Dedifferentiated amniotic fluid mesenchymal stem cell (primary cell): ENCODE measurements around the gene MCC.

Experiments
- DNase-seq: peaks from one replicate; pipeline ENCODE4 v3.0.0-alpha.2; 2016; ENCODE audit errors: extremely low spot score

The MCC gene

DNA sequence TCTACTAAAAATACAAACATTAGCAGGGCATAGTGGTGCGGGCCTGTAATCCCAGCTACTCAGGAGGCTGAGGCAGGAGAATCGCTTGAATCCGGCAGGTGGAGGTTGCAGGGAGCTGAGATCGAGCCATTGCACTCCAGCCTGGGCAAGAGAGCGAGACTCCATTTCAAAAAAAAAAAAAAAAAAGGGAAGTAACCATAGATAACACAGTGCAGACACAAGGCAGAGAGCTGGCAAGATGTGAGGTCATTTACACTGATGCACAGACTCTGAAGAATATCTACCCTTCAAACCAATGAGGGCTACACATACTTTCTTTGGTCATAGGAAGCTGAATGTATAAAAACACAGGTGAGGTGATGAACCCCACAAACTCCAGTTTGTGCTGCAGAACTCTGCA is 379.8 kb downstream of the MCC start:
- no peak for DNase-seq

DNA sequence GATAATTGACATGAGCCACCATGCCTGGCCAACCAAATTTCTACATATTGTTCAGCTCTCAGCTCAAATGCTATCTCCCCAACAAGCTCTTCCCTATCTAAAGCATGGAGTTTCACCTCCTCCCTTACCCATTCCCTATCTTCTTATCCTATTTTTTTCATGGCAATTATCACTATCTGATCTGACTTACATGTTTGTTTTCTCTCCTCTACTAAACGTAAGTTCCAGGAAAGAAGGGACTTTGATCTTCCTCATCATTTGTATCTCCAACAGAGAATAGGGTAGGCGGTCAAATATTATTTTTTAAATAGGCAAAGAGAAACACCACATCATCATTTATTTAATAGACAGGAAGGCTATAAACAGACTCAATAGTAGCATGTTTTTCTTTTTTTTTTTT is 381.4 kb downstream of the MCC start:
- DNase-seq = no peak

DNA sequence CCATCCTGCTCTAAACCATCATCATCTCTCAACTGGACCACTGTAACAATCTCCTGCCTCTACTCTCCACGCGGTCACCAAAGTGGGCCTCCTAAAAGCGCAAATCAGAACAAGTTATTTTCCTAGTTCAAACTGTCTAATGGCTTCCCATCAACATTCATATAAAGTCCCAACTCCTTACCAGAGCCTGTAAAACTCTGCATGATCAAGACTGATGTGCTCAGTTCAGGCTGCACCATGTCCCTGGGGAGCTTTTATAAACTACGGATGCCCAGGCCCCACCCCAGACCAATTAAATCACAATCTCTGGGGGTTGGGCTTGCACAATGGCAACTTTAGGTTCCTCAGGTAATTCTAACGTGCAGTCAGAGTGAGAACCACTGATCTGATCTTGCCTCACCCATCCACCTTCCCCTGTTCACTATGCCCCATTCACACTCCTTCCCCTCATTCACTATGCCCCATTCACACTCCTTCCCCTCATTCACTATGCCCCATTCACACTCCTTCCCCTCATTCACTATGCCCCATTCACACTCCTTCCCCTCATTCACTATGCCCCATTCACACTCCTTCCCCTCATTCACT is 382.5 kb downstream of the MCC start:
- no peak for DNase-seq

DNA sequence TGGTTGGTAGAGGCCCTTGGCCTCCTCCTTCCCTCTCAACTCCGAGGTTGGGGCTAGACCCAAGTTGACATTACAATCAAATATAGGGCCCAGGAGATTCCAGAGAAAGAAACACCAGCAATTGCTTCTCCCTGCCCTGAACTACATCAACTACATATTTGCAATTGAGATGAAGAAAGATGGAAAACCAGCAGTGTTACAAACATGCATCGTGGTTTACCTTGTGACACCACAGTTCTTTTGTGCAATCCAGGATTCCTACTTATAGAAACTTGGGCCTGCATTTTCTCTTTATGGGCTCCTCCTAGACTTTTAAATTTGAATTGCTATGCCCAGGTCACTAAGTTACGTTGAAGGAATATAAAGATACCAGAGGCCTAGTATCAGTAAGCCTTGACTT is 384.9 kb downstream of the MCC start:
- DNase-seq = no peak

DNA sequence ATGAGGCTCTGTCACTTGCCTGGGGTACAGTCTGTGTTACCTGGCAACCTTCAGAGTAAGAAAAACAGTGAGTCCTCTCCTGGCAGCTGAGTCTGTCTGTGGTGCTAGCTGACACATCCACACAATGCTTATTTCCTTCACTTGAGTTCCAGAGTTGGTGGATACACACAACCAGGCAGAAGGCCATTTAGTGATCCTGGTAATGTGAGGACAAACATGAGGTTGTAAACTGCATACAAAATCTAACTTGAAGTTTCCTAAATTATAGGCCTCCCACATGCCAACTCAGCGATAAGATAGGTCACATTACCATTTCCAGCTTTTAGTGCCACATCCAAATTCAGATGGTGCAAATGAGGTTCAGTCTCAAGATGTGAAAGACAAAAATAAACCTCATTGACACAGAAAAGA is 386.1 kb downstream of the MCC start:
- no peak for DNase-seq

DNA sequence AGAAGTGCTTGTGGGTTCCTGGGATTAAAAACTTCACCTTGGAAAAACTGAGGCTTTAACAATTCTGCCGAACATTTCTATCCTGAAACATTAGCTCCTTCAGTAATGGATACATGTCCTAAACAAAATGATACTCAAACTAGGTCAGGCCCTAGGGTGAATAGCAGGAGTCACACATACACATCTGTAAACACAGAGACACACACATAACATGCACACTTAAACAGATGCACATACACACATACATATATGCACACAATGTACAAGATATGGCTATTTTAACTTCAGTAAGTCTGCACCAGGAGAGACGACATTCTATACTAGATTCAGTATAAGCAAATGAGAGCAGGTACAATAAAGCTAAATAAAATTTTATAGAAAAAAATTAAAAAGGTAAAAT is 387.3 kb downstream of the MCC start:
- no peak for DNase-seq

DNA sequence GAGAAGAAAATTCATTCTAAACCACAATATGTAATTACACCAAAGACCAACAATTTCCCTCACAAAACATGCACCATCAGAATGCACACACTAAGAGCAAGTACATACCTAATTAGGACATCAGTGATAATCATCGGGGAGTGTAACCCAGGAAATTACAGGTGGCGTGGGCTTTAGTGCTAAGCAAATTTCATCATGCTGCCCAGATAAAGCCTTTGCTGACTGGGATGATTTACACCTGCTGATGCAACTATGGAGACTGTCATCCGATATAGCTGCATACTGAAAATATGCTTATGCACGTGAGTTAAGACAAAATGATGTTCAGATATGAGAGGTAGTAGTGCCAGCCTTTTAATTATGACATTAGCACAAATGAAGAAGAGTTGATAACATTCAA is 388.4 kb downstream of the MCC start:
- no peak for DNase-seq

DNA sequence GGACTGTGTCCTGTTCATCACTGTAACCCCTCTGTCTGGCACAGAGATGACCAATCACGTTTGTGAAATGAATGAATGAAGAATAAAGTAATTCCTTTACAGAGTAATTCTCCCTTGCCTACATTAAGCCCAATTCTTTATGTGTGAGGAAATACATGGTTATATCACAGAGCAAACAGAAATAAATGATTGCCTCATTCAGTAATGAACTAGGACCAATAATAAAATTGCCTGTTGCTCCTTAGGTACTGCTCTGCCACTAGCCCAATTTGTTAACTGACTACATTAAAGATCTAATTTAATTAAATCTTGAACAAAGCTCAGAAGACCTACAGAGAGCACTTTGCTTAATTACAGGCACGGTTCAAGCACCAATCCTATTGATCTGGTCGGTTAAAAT is 389.9 kb downstream of the MCC start:
- no peak for DNase-seq

DNA sequence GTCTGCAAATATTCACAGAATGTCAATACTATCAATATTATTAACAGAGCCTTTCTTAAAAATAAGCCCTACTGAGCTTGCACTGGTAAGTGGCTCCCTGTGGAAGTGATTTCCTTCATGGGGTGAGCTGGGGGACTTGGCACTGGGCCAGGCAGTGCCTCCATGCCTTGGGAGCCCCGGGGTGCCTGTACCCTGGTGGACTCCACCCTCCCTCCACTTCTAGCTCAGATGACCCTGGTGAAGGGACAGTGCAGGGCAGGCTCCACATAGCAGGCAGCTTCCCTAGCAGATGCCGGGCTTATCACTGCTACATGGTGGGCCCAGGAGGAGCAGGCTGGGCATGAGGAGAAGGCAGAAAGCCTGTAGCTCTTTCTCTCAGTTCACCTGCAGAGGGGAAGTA is 392.4 kb downstream of the MCC start:
- no peak for DNase-seq

DNA sequence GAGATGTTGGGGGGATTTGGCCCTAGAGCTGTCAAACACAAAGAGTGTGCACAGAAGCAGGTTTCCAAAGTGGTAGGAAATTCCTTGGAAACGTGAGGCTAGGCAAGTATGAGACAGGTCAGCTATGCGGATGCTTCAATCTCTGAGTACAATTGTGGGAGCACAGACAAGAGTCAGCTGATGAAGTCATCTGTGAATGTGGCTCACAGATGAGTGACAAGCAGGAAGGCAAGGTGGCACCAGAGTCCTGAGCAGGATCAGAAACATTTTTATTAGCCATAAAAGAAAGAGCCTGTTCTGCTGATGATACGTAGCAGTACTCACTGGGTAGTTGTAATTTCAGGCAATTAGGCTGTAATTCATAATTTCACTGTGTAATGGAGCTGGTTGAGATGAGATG is 394.7 kb downstream of the MCC start:
- DNase-seq = no peak

DNA sequence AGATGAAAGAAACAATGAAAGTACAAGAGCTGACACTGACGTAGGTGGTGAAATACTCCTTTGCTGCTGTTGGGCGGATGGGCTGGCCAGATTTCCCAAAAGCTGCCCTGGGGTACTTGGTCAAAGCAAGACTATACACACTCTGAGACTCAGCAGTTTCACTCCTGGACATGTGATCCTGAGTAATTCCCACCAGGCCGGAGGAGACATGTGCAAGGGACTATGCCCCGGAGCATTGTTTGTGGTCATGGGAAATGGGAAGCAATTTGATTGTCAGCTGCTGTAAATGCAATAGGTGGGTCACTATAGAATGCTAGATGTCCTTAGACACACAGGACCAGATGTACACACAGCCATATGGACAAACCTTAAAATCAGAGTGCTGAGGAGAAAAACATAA is 395.6 kb downstream of the MCC start:
- no peak for DNase-seq

DNA sequence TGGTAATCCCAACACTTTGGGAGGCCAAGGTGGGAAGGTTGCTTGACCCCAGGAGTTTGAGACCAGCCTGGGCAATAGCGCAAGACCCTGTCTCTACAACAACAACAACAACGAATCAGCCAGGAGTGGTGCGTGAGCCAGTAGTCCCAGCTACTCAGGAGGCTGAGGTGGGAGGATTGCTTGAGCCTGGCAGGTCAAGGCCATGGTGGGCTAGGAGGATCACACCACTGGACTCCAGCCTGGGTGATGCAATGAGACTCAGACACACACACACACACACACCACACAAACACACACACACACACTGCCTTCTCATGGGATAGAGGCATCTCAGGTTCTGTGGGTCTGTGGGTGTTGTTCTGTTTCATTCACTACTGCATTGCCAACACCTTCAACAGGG is 396.6 kb downstream of the MCC start:
- no peak for DNase-seq

DNA sequence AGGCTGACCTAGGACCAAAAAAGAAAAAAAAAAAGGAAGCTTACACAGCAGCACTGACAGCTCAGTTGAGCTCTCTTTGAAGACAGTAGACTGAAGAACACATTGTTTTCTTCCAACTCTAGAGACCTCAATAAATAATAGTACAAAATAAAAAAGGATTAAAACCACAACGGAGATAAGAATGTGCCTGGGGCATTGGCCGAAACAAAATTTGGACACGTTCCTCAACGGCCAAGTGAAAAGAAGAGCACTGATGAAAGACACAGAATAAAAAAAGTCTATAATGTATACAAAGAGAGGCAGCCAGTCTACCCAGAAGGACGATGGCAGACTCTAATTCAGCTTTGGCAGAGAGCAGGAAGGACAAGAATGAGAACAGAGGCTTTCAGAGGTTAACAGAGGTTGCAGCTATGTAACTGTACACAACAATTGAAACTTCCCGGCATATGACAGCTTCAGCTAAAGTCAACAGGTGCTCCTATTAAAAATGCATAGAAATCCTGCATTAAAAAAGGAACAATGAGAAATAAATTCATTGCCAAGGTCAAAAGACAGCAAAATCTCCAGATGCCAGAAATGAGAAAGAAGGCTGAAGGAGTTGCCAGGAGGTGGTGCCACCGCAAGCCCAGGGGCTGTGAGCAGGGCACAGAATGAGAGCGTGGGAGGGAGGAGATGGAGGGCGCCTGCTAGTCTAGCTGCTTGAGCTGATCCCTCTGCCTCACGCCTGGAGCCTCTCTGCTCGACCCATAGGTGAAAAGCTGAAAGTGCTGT is 397.7 kb downstream of the MCC start:
- DNase-seq = no peak

DNA sequence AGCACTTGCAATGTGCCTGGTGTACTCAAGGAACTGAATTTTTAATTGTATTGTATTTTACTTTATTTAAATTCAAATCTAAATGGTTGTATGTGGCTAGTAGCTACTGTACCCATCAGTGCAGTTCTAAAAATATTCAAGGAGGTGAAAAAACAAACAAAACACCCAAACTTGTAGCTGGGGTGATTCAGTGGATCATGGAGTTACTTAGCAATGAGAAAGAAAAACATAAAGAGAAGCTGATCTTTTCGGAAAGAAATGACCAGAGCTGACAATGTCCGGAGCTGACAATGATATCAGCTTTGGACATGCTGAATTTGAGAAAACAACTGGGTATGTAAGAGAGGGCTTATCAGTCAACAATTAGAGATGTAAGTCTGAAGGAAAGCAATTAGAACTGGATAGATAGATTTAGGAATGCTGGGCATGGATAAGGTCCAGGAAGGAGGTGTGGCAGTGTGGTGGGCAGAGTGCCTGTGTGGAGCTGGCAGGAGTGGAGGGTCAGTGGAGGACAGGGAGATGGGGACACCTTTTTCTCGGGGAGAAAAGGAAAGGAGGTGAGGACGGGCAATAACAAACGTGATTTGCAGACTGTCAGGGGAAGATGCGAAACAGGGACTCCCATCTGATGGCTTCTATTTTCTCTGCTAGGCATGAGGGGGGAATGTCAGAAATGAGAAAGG is 398.5 kb downstream of the MCC start:
- no peak for DNase-seq

DNA sequence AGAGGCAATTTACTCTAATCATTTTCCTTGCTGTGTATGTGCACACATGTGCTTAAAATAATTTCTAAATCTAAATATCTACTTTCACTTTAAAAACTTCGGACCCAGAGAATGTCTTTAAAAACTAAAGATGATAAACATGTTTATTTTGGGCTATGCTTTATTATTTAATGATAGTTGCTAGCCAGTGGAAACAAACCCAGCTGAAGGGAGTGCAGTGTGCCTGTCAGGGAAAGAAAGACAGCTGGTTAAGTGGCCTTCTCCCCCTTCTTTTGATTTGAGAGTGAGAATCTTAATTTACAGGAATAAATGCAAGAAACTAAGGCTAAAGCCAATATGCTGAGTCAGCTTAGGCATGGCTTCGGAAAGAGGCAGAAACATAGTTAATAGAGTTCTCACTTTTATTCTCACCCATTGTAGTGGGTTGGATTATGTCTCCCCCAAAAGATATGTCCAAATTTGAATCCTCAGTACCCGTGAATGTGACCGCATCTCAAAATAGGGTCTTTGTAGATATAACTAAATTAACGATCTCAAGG is 400.2 kb downstream of the MCC start:
- no peak for DNase-seq

DNA sequence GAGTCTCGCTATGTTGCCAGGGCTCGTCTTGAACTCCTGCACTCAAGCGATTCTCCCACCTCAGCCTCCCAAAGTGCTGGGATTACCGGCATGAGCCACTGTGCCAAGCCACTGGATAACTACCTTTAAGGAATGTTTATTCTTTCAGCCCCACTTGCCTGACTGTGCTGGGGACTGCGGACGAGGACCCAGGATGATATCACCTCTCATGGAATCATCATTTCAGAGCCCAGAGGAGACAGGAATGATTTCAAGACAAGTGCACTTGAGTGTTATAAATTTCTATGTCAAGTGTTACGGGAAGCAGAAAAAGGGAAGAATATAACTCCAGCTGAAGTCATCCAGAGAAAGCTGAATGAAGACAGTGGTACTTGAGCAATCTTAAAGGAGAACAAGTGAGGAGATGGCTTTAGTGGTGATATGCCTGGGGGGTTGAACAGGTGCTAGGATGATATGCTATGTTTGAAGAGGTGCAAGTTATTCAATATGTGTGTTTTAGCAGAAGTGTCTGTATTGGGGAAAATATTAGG is 402.3 kb downstream of the MCC start:
- DNase-seq = no peak

DNA sequence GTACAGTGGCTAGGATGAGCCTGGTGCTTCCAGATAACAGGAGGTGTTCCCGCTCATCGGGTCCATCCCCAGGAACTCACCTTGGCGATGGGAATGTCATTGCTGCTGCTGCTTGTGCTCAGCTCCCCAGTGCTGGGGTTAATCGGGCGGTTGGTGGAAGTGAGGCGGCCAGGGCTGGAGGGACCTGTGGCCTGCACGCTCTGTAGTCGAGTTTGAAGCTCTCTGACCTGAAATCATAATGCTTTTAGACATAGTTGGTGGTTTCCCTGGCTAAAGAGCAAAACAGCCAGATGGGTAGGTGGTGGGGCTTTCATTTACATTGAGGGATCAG is 403.2 kb downstream of the MCC start:
- no peak for DNase-seq

DNA sequence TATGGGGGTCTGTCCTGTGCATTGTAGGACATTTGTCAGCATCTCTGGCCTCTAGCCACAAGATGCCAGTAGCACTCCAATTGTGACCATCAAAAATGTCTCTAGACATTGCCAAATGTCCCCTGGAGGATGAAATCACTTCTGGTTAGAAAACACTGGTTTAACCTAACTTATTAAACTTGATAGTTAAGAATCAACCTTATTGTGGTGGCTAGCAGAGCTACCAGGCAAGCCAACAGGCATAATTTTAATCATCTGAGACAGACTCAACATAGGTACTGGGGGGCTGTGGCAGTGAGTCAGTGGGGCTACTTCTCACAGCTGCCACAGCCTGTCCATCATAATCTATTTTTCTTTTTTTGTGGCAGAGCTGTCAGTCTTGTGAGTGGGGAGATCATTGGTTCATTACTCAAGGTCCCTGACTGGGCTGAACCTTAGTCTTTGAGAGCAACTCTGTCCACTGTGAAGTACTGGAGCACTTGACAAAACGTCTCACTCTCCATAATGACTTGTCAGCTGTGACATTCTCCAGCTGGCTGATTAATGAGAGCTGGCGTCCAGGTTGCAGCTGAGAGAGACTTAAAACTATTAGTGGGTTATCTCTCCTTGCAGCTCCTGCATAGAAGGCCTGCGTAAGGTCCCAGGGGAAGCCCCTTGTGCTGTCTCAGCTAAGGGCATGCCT is 403.7 kb downstream of the MCC start:
- no peak for DNase-seq

DNA sequence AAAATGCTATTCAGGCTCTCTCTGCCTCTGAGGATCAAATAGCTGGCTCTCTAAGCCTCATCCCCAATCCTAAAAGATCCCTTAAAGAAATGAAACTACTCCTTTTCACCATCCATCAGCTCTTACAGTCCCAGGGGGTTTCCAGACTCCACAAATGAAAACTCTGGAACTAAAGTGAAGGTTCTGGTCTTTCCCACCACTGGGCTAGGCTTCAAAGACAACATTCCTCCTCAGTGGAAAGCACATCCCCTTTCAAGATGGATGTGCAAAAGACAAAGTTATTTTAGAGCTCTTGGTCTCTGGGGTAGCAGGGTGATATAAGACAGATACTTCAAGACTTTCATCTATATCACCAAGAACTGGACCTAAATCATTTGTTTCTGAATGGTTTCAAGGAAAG is 404.8 kb downstream of the MCC start:
- DNase-seq = no peak

DNA sequence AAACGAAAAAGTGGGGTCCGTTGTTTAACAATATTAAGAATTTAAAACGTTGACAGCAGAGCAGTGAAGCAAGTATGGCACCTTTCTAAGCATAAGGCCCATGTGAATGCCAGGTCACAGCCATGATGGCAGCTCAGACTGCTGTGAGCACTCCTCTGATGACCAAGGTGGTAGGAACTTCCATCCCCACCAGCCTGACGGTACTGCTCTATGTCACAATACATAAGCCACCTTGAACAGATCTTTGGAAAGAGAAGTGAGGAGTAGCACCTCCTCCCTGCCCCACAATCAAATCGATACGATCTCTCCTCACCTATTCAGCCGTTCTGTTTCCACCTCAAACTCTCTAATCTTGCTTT is 405.7 kb downstream of the MCC start:
- DNase-seq = no peak

DNA sequence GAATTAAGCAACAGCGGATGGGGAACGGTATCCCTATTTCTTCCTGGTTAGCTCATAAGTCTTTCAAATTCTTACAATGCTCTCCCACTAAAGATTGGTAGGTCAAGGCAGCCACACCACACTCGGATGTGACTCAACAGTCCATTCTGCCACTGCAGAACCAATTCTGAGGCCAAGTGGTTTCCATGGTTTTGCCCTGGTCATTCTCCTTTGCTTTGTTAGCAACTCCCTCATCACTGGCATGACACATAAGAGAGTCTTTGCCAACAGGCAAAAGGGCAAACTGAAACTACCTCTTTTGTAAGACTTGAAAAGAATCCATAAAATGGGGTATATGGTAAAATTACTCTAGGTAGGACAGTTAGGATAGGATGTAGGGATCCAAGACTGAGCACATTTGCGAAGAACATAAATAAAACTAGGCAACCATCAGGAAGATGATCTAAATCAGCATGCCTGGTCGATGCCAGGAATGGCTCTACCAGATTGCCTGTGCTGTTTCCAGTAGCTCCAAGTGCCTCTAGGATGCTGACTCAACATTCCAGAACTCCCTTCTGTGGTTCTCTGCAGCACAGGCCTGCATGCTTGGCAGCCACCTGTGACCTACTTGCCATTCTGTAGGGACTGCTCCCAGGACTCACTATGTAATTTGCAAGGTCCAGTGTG is 406.2 kb downstream of the MCC start:
- DNase-seq = no peak
